GM12878 (cell line): ENCODE measurements around the gene PTPRS. TPM values are rescaled to one million over a fixed set of nuclear protein-coding genes. Genes with fewer than 3 reads are reported as not detected.
A peak's percentile ranks its signal among the peaks of the same experiment; 100 is the strongest.

Source experiments
- ATAC-seq: fragments of 200-7000 bp; cut with Tn5 transposase; 3 replicates; pipeline ENCODE4 v1.9.1; 2020; ENCODE audit warnings: mild to moderate bottlenecking, moderate library complexity
- BruUV-seq: library from RNA; stranded (reverse); fragments of 400-500 nt; replicated peaks from 2 replicates; lab custom pipeline; 2021; lab: Mats Ljungman, UMichigan
- CTCF ChIA-PET: fragments of 300-600 bp; sonication (Branson Sonifier 250); formaldehyde crosslinking; extraction: SDS; loops from one replicate; lab custom pipeline; 2021; ENCODE audit warnings: inconsistent platforms; lab: Yijun Ruan, JAX
- POLR2A ChIA-PET: fragments of 350-600 bp; formaldehyde crosslinking; extraction: SDS; loops from one replicate; lab custom pipeline; 2021; ENCODE audit warnings: inconsistent platforms; lab: Charles Lee
- RAD21 ChIA-PET: fragments of 300-600 bp; sonication (Branson Sonifier 250); formaldehyde crosslinking; loops from one replicate; lab custom pipeline; 2023; ENCODE audit warnings: antibody characterized with exemption; ENCODE audit not compliant: unreplicated experiment; lab: Charles Lee
- SMC1A ChIA-PET: fragments of 300-600 bp; sonication (Branson Sonifier 250); formaldehyde crosslinking; loops from one replicate; lab custom pipeline; 2023; ENCODE audit not compliant: unreplicated experiment, uncharacterized antibody; lab: Charles Lee
- DNase-seq: peaks from one replicate; pipeline ENCODE4 v3.0.0-alpha.2; 2011; ENCODE audit warnings: low read depth, low spot score
- FAIRE-seq: peaks from 3 replicates; lab custom pipeline; 2011; peaks lifted over from hg19 to GRCh38; lab: Jason Lieb, UNC
- H2AFZ ChIP-seq: 2 replicates; pipeline ENCODE4 v1.6.0; 2011; ENCODE audit warnings: low read depth, low read length, control low read depth; ENCODE audit not compliant: control insufficient read depth
- H3K27ac ChIP-seq: 2 replicates; pipeline ENCODE4 v1.5.1; 2011; ENCODE audit warnings: control low read depth; ENCODE audit not compliant: control insufficient read depth, insufficient read depth
- H3K27me3 ChIP-seq, 2 experiments: replicated peaks in 1 of 2; 2 replicates each; pipeline versions ENCODE4 v1.6.0 to v1.6.1; 2011; ENCODE audit warnings: low read length in 1 of 2; ENCODE audit not compliant: control insufficient read depth in 2 of 2, insufficient read depth in 2 of 2
- H3K36me3 ChIP-seq, 2 experiments: 2 replicates each; pipeline ENCODE4 v1.5.1; 2011; ENCODE audit warnings: low read length in 1 of 2; ENCODE audit not compliant: control insufficient read depth in 2 of 2, insufficient read depth in 2 of 2
- H3K4me1 ChIP-seq: 2 replicates; pipeline ENCODE4 v1.6.1; 2011; ENCODE audit warnings: mild to moderate bottlenecking, low read length, moderate library complexity, mixed read lengths; ENCODE audit not compliant: control insufficient read depth, insufficient read depth
- H3K4me2 ChIP-seq: 2 replicates; pipeline ENCODE4 v1.6.0; 2011; ENCODE audit warnings: control low read depth; ENCODE audit not compliant: control insufficient read depth, insufficient read depth
- H3K4me3 ChIP-seq: fragments of 200-600 bp; sonication (generic); 2 replicates; pipeline ENCODE4 v1.5.1; 2016
- H3K79me2 ChIP-seq: 2 replicates; pipeline ENCODE4 v1.6.0; 2011; ENCODE audit warnings: low read length; ENCODE audit not compliant: control insufficient read depth, insufficient read depth
- H3K9ac ChIP-seq: 2 replicates; pipeline ENCODE4 v1.8.0; 2011; ENCODE audit warnings: low read length, control low read depth, mixed read lengths; ENCODE audit not compliant: control insufficient read depth, insufficient read depth
- H3K9me3 ChIP-seq: replicated peaks from 3 replicates; pipeline ENCODE4 v1.5.1; 2011; ENCODE audit warnings: mild to moderate bottlenecking, low read length; ENCODE audit not compliant: control insufficient read depth, insufficient read depth
- H4K20me1 ChIP-seq: 2 replicates; pipeline ENCODE4 v1.6.0; 2011; ENCODE audit not compliant: control insufficient read depth, insufficient read depth
- BRCA1 ChIP-seq: IDR thresholded peaks from 2 replicates; pipeline ENCODE4 v1.6.1; 2011; ENCODE audit warnings: low read depth, low read length, improper control_type of control experiment
- CHD4 ChIP-seq: fragments of 200-600 bp; sonication (generic); IDR thresholded peaks from 2 replicates; pipeline ENCODE4 v1.6.1; 2016; ENCODE audit warnings: mild to moderate bottlenecking
- EGR1 ChIP-seq, 2 experiments: IDR thresholded peaks; 1 replicate in 1 of 2; 2 replicates in 1 of 2; pipeline ENCODE4 v1.6.1; 2011 to 2012; ENCODE audit warnings: low read depth in 2 of 2, low read length in 2 of 2, borderline replicate concordance in 1 of 2, mild to moderate bottlenecking in 1 of 2, moderate library complexity in 1 of 2
- JUNB ChIP-seq: IDR thresholded peaks from 2 replicates; pipeline ENCODE4 v1.6.1; 2016; ENCODE audit warnings: antibody characterized with exemption, mild to moderate bottlenecking
- NFYB ChIP-seq: IDR thresholded peaks from 2 replicates; pipeline ENCODE4 v1.6.1; 2011; ENCODE audit warnings: low read depth, mild to moderate bottlenecking, low read length, improper control_type of control experiment, moderate library complexity; ENCODE audit not compliant: insufficient read depth
- NR2C2 ChIP-seq: IDR thresholded peaks from 2 replicates; pipeline ENCODE4 v1.6.1; 2011; ENCODE audit warnings: borderline replicate concordance, low read depth; ENCODE audit not compliant: control insufficient read depth, insufficient read length
- POLR2AphosphoS5 ChIP-seq: IDR thresholded peaks from 2 replicates; pipeline ENCODE4 v1.6.1; 2011; ENCODE audit warnings: mild to moderate bottlenecking, low read length, inconsistent platforms
- RB1 ChIP-seq: fragments of 450-650 bp; formaldehyde crosslinking; IDR thresholded peaks from 2 replicates; pipeline ENCODE4 v1.6.1; 2017; ENCODE audit warnings: mild to moderate bottlenecking, borderline replicate concordance
- RBBP5 ChIP-seq: fragments of 200-600 bp; sonication (generic); conservative IDR thresholded peaks from 2 replicates; pipeline ENCODE4 v1.6.1; 2016
- SMAD1 ChIP-seq: fragments of 450-650 bp; IDR thresholded peaks from 2 replicates; pipeline ENCODE4 v1.6.1; 2018; ENCODE audit warnings: mild to moderate bottlenecking, low read depth; ENCODE audit not compliant: partially characterized antibody
- SMC3 ChIP-seq: IDR thresholded peaks from 2 replicates; pipeline ENCODE4 v1.6.1; 2011; ENCODE audit warnings: low read length, improper control_type of control experiment, borderline replicate concordance
- STAT3 ChIP-seq: IDR thresholded peaks from 2 replicates; pipeline ENCODE4 v1.6.1; 2011; ENCODE audit warnings: low read depth, low read length, improper control_type of control experiment
- SUZ12 ChIP-seq: fragments of 200-600 bp; sonication (generic); IDR thresholded peaks from one replicate; pipeline ENCODE4 v1.6.1; 2018; ENCODE audit warnings: antibody characterized with exemption, mild to moderate bottlenecking; ENCODE audit not compliant: unreplicated experiment
- YY1 ChIP-seq: IDR thresholded peaks from 2 replicates; pipeline ENCODE4 v1.6.1; 2011; ENCODE audit warnings: low read depth, mild to moderate bottlenecking, low read length
- ZNF207 ChIP-seq: fragments of 450-650 bp; IDR thresholded peaks from 2 replicates; pipeline ENCODE4 v1.6.1; 2014; ENCODE audit warnings: antibody characterized with exemption, mild to moderate bottlenecking, borderline replicate concordance
- WGBS: methylation state at CpG from one replicate; pipeline ENCODE4 v1.1.6; 2016; ENCODE audit warnings: low lambda C conversion rate; ENCODE audit not compliant: insufficient replicate concordance, insufficient coverage; ENCODE audit errors: missing lambda C conversion rate; 5-methylcytosine and 5-hydroxymethylcytosine counted together
- in situ Hi-C: fragments of 300-500 bp; cut with MboI; formaldehyde crosslinking; loops from 9 replicates; pipeline ENCODE4 v1.14.3; 2018; ENCODE audit warnings: mixed read lengths
- intact Hi-C: fragments of 100-400 bp; cut with micrococcal nuclease; formaldehyde crosslinking; loops from one replicate; pipeline ENCODE4 v1.14.2; 2022; ENCODE audit not compliant: unreplicated experiment
- polyA plus RNA-seq, 11 experiments: library from polyadenylated mRNA; depleted of rRNA in 4 of 11; unstranded in 6 of 11; stranded (reverse) in 5 of 11; fragments of >200 nt; fragmentation: Nextera tagmentation in 4 of 11; fragmentation: Illumina TruSeq in 1 of 11; extraction: Ambion mirVana in 4 of 11; extraction: Trizol in 1 of 11; gene quantifications; 1 replicate in 1 of 11; 2 replicates in 10 of 11; pipeline versions ENCODE4 v1.2.1 to v1.2.3, GENCODE V29; 2011 to 2016; ENCODE audit warnings: inconsistent platforms in 2 of 11, missing spikeins in 2 of 11, low read depth in 1 of 11
- total RNA-seq, 4 experiments: library from RNA; depleted of rRNA in 3 of 4; stranded (reverse); fragments of >200 nt in 3 of 4; fragmentation: Illumina TruSeq in 1 of 4; extraction: Trizol in 1 of 4; gene quantifications; 2 replicates each; pipeline versions ENCODE4 v1.2.1 to v1.2.3, GENCODE V29; 2013 to 2021
- TF ChIP-seq, protein P1 (sequence below): IDR thresholded peaks from 2 replicates; pipeline ENCODE4 v1.6.1; 2012; ENCODE audit warnings: low read depth, low read length, improper control_type of control experiment
- TF ChIP-seq, protein P2 (sequence below): IDR thresholded peaks from 2 replicates; pipeline ENCODE4 v1.6.1; 2012; ENCODE audit warnings: low read depth, low read length, improper control_type of control experiment
- TF ChIP-seq, protein P3 (sequence below): fragments of 150-350 bp; IDR thresholded peaks from 2 replicates; pipeline ENCODE4 v1.6.1; 2014; ENCODE audit warnings: mild to moderate bottlenecking, low read depth, low read length

PTPRS gene
- total and polyA plus RNA-seq, 10 of the 15 experiments (the other 5 are each of a cell fraction or from before 2014, with no cell fraction given) = 0.09 to 32.1 (median 0.71) TPM

DNA sequence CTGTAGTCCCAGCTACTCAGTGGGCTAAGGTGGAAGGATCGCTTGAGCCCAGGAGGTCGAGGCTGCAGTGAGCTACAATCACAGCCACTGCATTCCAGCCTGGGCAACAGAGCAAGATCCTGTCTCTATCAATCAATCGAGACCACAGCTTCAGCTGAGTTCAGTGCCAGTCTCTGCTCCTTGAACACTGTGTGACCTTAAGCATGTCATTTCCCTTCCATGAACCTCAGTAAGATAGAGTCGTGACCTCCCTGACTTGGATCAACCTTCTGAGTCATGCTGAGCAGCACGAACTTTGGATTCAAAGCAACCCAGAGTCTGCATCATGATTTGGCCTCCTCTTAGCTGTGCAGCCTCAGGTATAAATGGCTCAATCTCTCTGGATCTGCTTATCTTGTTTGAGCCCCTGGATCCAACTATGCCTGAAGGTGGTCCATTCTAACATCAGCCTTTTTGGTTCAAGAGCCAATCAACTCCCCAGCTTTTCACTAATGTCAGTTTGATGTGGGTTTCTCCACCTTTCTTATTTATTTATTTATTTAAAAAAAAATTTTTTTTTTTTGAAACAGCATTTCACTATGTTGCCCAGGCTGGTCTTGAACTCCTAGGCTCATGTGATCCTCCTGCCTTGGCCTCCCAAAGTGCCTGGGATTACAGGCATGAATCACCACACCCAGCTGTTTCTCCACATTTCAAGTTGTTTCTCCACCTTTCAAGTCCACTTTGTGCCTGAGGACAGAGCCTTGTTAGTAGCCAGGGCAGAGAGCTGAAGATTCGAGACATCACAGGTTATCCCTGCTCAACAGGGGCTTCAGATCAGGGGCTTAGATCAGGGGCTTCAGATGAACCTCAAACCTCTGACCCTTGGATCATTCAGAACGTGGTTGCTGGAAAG lies 26.4 kb downstream of the PTPRS start:
- H3K4me1 ChIP-seq = peaks cover 6% of the 10 kb centered on the region; the same call in 1 of the 2 replicates
- H3K36me3 ChIP-seq = no peaks in the 10 kb centered on the region; a peak in 1 of 4 replicates
- no TSS peak for BruUV-seq
- intact Hi-C loops = no loop called here
- no peak overlapping the region for H3K9ac ChIP-seq
- in situ Hi-C loops = no loop called here
- ChIA-PET POLR2A (no interaction called here), CTCF (interaction anchor here (1.0 to 2.0 kb wide), 3 partner anchors 12 to 27 kb away, joined by 3 to 7 read pairs (median 3); partner anchors contain the start of gene PTPRS), SMC1A (no interaction called here), RAD21 (no interaction called here)
- no peak for DNase-seq
- H3K27me3 ChIP-seq = no peaks in the 10 kb centered on the region
- H3K4me3 ChIP-seq = no peak overlapping the region
- no peak overlapping the region for H2AFZ ChIP-seq
- no peak for FAIRE-seq
- TF ChIP-seq BRCA1 (no peak), STAT3 (no peak), ZNF207 (no peak), CHD4 (no peak), JUNB (no peak), RB1 (no peak), YY1 (no peak), EGR1 (IDR thresholded peaks at IDR 0.05; ENCODE audit: borderline replicate concordance in 1 of 2, low read depth in 2 of 2, low read length in 2 of 2) (no peak), NR2C2 (no peak), POLR2AphosphoS5 (no peak), SUZ12 (no peak), SMC3 (no peak), RBBP5 (no peak), SMAD1 (no peak), NFYB (no peak)
- TF ChIP-seq, protein P1, sequence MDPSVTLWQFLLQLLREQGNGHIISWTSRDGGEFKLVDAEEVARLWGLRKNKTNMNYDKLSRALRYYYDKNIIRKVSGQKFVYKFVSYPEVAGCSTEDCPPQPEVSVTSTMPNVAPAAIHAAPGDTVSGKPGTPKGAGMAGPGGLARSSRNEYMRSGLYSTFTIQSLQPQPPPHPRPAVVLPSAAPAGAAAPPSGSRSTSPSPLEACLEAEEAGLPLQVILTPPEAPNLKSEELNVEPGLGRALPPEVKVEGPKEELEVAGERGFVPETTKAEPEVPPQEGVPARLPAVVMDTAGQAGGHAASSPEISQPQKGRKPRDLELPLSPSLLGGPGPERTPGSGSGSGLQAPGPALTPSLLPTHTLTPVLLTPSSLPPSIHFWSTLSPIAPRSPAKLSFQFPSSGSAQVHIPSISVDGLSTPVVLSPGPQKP = no peak
- TF ChIP-seq, protein P2, sequence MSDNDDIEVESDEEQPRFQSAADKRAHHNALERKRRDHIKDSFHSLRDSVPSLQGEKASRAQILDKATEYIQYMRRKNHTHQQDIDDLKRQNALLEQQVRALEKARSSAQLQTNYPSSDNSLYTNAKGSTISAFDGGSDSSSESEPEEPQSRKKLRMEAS = no peak
- TF ChIP-seq, protein P3, sequence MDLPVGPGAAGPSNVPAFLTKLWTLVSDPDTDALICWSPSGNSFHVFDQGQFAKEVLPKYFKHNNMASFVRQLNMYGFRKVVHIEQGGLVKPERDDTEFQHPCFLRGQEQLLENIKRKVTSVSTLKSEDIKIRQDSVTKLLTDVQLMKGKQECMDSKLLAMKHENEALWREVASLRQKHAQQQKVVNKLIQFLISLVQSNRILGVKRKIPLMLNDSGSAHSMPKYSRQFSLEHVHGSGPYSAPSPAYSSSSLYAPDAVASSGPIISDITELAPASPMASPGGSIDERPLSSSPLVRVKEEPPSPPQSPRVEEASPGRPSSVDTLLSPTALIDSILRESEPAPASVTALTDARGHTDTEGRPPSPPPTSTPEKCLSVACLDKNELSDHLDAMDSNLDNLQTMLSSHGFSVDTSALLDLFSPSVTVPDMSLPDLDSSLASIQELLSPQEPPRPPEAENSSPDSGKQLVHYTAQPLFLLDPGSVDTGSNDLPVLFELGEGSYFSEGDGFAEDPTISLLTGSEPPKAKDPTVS = no peak
- H3K9me3 ChIP-seq = no peaks in the 10 kb centered on the region; the same call in 2 of the 3 replicates
- ATAC-seq = peak; percentile 32; the same call in 1 of the 3 replicates
- no peaks in the 10 kb centered on the region for H4K20me1 ChIP-seq
- no peaks in the 10 kb centered on the region for H3K79me2 ChIP-seq
- H3K27ac ChIP-seq = no peak overlapping the region
- 33% methylated on average over 7 of the region's 7 CpGs for WGBS
- no peak overlapping the region for H3K4me2 ChIP-seq
